GM19035 (cell line): ENCODE measurements around the gene CASP14.
"Not testable (repeated sequence)": the region's sequence is repeated elsewhere in the genome, so short reads cannot be mapped to it uniquely, and the experiment has no call there.

Source experiments
- ATAC-seq: cut with Tn5 transposase; IDR thresholded peaks from one replicate; pipeline ENCODE4 v1.9.1; 2021; ENCODE audit not compliant: unreplicated experiment

Gene CASP14

DNA sequence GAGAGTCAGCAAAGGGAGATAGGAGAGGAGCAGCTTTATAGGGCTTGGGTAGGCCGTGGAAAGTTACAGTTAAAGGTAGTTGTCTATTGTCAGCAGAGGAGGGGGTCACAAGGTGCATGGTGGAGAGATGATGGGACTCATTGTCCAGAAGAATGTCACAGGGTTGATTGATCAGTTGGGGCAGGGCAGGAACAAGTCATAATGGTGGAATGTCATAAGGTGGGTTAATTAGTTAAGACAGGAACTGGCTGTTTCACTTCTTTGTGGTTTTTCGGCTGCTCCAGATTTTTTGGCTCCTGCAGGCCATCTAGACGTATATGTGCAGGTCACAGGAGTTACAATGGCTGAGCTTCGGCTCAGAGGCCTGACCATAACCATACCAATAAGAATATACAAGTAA is 21.1 kb downstream of the CASP14 start:
- ATAC-seq: not testable (repeated sequence)

GRCh38 chr19:15072930-15073647 is 23.8 kb downstream of the CASP14 start:
- no peak for ATAC-seq

GRCh38 chr19:15074371-15074770 is 25.1 kb downstream of the CASP14 start:
- ATAC-seq: no peak

DNA sequence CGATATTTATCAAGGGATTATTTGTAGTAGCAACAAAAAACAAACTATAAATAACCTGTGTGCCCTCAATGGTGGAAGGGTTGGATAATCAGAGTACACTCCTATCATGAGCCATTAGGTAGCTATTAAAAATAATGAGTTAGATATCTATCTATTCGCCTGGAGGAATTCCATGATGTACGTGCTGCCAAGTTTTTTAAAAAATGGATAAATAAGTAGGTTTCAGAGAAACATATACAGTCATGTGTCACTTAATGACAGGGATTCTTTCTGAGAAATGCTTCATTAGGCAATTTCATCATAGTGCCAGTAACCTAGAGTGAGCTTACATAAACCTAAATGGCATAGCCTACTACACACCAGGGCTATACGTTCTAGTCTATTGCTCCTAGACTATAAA is 26.5 kb downstream of the CASP14 start:
- ATAC-seq: no peak

DNA sequence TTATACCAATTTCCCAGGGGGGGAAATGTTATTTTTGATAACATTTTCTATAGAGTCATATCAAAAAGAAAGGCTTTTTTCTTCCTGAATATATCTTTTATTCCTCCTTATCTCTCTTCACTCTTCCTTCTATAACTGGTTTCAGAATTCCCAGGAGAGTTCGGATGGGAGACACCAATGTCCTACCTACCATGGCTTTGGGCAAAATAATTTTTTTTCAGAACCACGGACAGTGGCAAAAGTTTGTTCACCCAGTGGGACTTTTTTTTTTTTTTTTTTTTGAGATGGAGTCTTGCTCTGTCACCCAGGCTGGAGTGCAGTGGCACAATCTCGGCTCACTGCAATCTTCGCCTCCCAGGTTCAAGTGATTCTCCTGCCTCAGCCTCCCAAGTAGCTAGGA is 30.7 kb downstream of the CASP14 start:
- not testable (repeated sequence) for ATAC-seq

DNA sequence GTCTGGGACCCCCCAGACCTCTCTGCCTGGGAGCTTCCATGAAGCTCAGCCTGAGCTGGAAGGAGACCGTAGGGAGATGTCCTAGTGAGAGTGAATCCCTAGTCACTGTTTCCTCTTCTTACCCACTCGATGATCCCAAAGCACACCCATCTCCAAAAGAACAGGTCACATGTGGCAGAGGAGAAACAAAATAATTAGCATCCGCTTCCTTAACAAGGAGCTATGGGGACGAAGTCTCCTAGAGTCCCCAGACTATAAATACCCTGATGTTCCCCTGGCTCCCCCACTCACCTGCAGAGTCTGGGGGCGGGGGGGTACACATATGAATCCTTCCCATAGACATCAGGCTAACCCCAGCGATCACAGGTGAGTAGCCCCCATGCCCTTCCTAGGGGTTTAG is 32.6 kb downstream of the CASP14 start, which contains the start of gene OR1I1:
Gene OR1I1, plus strand, starts transcription at position 301 of the 400 bp plus-strand sequence. CDS start 4,855 bp downstream, outside the sequence.
- no peak for ATAC-seq

DNA sequence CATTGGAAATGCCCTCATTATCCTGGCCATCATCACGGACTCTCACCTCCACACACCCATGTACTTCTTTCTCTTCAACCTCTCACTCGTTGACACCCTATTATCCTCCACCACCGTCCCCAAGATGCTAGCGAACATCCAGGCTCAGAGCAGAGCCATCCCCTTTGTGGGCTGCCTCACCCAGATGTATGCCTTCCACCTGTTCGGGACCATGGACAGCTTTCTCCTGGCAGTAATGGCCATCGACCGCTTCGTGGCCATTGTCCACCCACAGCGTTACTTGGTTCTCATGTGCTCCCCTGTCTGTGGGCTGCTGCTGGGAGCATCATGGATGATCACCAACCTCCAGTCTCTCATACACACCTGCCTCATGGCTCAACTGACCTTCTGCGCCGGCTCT is 37.9 kb downstream of the CASP14 start:
- no peak for ATAC-seq

DNA sequence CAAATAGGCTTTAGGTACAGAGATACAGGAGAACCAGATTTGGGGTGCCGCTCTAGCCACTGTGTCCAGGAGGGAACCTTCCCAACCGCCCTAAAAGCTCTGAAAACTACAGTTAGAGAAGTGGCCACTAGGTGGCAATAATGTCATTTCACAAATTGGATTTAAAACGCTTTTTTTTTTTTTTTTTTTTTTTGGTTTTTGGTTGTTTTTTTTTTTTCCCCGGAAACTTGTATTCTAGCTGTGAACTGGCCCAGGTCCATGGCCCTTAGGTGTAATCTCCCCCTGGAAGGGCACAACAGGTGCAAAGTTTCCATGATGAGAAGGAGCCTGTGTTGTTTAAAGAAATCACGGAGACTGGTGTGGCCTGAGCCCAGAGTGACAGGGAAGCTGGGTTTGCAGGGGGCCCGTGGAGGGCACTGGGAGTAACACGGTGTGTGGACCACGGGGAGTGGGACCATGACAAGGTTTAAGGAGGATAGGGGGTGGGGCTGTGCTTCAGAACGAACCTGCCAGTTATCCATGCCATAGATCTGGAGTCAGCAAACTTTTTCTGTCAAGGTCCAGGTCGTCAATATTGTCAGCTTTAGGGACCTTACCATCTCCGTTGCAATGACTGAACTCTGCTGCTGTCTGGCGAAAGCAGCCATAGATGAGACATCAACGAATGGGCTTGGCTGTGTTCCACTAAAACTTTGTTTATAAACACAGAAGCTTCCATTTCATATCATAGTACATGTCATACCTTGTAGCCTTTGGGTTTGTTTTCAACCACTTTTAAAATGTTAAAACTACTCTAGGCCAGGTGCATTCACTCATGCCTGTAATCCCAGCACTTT is 42.9 kb downstream of the CASP14 start:
- no peak for ATAC-seq

DNA sequence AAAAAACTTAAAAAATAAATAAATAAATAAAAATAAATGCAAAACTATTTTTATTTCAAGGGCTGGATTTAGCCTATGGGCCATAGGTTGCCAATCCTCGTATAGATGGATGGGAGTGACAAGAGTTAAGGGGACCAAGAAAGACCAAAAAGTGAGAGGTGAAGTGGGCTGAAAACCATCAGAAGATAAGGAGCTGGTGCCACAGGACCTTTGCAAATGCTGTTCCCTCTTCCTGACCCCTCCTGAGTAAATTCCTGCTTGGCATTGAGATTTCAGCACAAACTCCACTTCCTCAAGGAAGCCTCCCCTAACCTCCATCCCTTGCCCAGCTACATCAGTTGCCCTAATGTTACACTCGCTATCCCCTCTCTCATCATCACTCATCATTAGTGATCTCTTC is 43.7 kb downstream of the CASP14 start:
- no peak for ATAC-seq

DNA sequence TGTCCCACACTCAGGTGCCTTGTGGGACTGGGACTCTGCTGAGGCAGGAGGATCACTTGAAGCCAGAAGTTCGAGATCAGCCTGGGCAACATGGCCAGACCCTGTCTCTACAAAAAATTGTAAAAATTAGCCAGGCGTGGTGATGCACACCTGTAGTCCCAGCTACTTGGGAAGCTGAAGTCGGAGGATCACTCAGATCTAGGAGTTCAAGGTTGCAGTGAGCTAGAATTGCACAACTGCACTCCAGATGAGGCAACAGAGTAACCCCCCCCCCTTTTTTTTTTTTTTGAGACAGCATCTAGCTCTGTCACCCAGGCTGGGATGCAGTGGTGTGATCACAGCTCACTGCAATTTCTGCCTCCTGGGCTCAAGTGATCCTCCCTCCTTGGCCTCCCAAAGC is 46.9 kb downstream of the CASP14 start:
- ATAC-seq: no peak

DNA sequence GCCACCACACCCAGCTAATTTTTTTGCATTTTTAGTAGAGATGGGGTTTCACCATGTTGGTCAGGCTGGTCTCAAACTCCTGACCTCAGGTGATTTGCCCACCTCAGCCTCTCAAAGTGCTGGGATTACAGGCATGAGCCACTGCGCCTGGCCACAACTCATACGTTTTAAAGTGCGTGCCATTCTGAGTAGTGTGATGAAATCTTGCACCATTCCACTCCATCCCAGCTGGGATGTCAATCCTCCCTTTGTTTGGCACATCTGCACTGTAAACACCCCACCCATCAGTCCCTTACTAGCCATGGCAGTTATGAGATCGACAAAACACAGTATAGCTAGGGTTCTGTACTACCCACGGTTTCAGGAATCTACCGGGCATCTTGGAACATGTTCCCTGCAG is 48.7 kb downstream of the CASP14 start:
- ATAC-seq: not testable (repeated sequence)

GRCh38 chr19:15098460-15098859 is 49.2 kb downstream of the CASP14 start:
- no peak for ATAC-seq

DNA sequence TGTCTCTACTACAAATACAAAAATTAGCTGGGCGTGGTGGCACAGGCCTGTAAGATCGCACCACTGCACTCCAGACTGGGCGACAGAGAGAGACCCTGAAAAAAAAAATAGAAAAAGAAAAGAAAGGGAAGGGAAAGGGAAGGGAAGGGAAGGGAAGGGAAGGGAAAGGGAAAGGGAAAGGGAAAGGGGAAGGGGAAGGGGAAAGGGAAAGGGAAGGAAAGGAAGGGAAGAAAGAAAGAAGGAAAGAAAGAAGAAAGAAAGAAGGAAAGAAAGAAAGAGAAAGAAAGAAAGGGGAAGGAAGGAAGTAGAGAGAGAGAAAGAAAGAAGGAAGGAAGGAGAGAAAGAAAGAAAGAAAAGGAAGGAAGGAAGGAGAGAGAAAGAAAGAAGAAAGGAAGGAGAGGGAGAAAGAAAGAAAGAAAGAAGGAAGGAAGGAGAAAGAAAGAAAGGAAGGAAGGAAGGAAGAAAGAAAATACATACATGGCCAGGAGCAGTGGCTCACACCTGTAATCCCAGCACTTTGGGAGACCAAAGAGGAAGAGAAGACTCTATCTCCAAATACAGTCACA is 49.8 kb downstream of the CASP14 start:
- ATAC-seq: no peak

DNA sequence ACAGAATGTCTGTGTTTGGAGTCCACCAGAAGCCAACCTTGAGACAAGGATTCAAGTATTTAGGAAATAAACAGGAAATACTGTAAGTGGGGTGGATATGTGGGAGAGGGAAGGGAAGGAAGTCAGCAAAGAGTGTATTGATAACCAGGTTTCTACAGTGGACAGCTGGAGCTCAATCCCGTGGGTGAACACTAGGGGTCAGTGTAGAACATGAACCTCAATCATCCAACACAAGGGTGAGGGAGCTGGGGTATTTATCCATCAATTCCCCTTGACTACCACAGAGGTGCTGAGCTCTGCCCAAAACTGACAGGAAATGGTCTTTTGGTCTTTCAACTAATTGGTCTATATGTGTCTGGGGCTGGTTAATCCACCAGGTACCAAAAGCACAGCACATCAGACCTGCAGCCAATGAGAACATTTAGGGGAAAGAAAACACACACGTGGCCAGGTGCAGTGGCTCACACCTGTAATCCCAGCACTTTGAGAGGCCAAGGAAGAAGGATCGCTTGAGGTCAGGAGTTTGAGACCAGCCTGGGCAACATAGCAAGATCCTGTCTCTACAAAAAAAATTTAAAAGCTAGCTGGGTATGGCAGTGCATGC is 52.3 kb downstream of the CASP14 start:
- no peak for ATAC-seq

DNA sequence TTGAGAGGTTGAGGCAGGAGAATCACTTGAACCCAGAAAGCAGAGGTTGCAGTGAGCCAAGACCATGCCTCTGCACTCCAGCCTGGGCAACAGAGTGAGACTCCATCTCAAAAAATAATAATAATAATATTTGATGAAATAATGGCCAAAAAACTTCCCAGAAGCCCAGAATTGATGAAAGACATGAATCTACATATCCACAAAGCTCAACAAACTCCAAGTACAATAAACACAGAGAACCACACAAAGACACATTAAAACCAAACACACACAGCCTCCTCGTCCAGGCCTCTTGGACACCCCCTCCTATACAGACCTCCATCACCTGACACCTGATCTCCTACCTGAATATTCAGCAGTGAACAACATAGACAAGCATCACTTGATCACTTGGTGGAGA is 54.7 kb downstream of the CASP14 start:
- no peak for ATAC-seq

- no peak for ATAC-seq
Observed at GRCh38 chr19:15104411-15104810, 55.1 kb downstream of the CASP14 start.

DNA sequence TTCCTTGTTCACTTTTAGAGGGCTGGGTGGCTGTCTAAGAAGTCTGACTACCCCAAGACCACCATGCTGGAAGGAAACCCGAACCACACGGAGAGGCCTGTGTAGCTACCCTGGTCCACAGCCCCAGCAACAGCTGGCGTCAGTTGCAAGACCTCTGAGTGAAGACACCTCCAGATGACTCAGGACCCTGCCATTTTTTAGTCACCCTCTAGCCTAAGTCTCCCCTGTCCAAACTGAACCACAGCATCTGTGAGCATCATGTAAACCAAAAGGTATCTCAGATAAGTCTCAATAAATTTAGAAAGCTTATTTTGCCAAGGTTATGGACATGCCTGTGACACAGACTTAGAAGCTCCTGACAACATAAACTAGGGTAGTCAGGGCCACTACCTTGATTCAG is 55.8 kb downstream of the CASP14 start:
- ATAC-seq: no peak

DNA sequence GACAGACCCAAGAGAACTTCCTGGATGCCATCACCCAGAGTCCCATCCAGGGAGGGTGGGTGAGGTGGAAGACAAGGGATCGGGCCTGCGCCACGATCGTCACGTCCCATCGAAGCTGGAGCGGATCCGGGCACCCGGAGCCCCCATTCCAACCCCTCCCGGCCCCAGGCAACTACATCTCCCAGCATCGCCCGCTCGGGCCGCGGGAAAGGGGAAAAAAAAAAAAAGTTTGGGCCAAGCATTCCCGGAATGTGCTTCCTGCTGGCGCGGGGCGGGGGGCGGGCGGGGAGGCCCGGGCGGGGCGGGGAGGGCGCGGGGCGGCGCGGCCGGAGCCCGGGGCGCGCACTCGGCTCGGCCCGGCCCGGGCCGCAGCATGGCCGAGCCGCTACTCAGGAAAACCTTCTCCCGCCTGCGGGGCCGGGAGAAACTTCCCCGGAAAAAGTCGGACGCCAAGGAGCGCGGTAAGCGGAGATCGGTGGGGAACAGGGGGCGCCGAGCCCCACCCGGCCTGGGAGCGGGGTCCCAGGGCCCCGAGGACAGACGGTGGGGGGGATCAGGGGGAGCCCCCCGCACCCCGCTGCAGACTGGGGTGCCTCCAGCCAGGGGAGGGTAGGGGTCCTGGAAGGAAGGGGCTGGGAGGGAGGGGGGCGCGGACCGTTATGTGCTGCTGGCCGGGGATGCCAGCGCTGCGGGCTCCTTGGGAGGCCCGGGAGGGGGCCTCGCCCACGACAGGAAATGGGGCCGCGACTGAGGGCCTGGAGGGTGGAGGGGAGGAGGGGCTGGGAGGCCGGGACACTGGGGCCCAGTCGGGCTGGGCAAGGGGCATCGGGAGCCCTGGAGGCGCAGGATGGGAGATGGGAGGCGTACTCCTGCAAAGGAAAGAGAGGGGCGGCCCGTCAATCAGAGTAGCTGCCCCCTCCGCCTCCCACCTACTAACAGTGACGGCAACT is 58.1 kb downstream of the CASP14 start, which contains the start of gene SYDE1:
Gene SYDE1, plus strand, starts transcription at position 341 of the 950 bp plus-strand sequence. Its CDS starts 33 bp downstream, at position 374.
- ATAC-seq: no peak
